ENCODE data around the gene ATXN7L1.

GRCh38 chr7:105829681-105830322, 46.6 kb downstream of the ATXN7L1 start:
- TF ChIP-seq TOX (CRISPR knock-in tag; IDR thresholded peaks at IDR 0.05; ENCODE audit: borderline replicate concordance) (no peak), RARB (CRISPR knock-in tag; IDR thresholded peaks at IDR 0.05) (no peak), ZFP30 (CRISPR knock-in tag; IDR thresholded peaks at IDR 0.05) (no peak), ARNTL (CRISPR knock-in tag; IDR thresholded peaks at IDR 0.05; ENCODE audit: borderline replicate concordance, low read depth) (no peak)
